Gastrocnemius medialis (tissue), 4 donors: ENCODE results near the gene MYT1. TPM values are rescaled to one million over a fixed set of nuclear protein-coding genes. Genes with fewer than 3 reads are reported as not detected.

Experiments used
- ATAC-seq, 2 donors: fragments of 150-250 bp; one replicate each; pipeline ENCODE4 v1.9.1; 2016
- DNase-seq, 2 donors: peaks; one replicate each; pipeline ENCODE4 v3.0.0-alpha.2; 2019
- H3K27ac ChIP-seq, 4 donors: fragments of 200-600 bp; sonication (generic); 1 replicate in 1 of 4; 2 replicates in 3 of 4; pipeline ENCODE4 v1.5.1; 2016 to 2018; ENCODE audit warnings: mild to moderate bottlenecking in 2 of 4, moderate library complexity in 1 of 4
- H3K27me3 ChIP-seq, 3 donors: fragments of 200-600 bp; sonication (generic) in 2 of 3; 1 replicate in 1 of 3; 2 replicates in 2 of 3; pipeline versions ENCODE4 v1.5.1 to v1.6.0; 2016 to 2019; ENCODE audit warnings: mild to moderate bottlenecking in 1 of 3, moderate library complexity in 1 of 3
- H3K36me3 ChIP-seq, 2 donors: fragments of 200-600 bp; sonication (generic) in 1 of 2; one replicate each; pipeline ENCODE4 v1.5.1; 2017 to 2018
- H3K4me1 ChIP-seq, 2 donors: fragments of 200-600 bp; sonication (generic) in 1 of 2; one replicate each; pipeline ENCODE4 v1.5.1; 2016 to 2017; ENCODE audit warnings: mild to moderate bottlenecking in 2 of 2
- H3K4me3 ChIP-seq, 4 donors: fragments of 200-600 bp; sonication (generic) in 3 of 4; 1 replicate in 1 of 4; 2 replicates in 3 of 4; pipeline ENCODE4 v1.5.1; 2016 to 2019; ENCODE audit warnings: mild to moderate bottlenecking in 2 of 4
- H3K9me3 ChIP-seq, 3 donors: fragments of 200-600 bp; sonication (generic) in 2 of 3; 1 replicate in 1 of 3; 2 replicates in 2 of 3; pipeline ENCODE4 v1.5.1; 2016 to 2019
- CTCF ChIP-seq, 5 experiments: fragments of 450-650 bp in 3 of 5; fragments of 200-600 bp in 2 of 5; sonication (generic) in 2 of 5; IDR thresholded peaks in 4 of 5; conservative IDR thresholded peaks in 1 of 5; 1 replicate in 4 of 5; 2 replicates in 1 of 5; pipeline ENCODE4 v1.5.1; 2016 to 2019; ENCODE audit warnings: antibody characterized with exemption in 5 of 5, mild to moderate bottlenecking in 3 of 5, moderate library complexity in 3 of 5
- POLR2A ChIP-seq, 2 donors: fragments of 450-650 bp; IDR thresholded peaks; one replicate each; pipeline ENCODE4 v1.6.1; 2017; ENCODE audit warnings: antibody characterized with exemption in 2 of 2, mild to moderate bottlenecking in 2 of 2, moderate library complexity in 2 of 2
- in situ Hi-C, 4 donors: fragments of 200-750 bp; cut with MboI; loops; one replicate each; pipeline versions ENCODE4 v1.15.0 to v1.8.0; 2017; ENCODE audit warnings: low sequenced_read_pairs in 4 of 4
- intact Hi-C: fragments of 100-400 bp; cut with DNase I; formaldehyde crosslinking; loops from one replicate; pipeline ENCODE4 v1.15.1; 2023; ENCODE audit warnings: low total_unique reads
- total RNA-seq, 4 donors: library from RNA; depleted of rRNA; stranded (reverse); fragments of >200 nt; gene quantifications; one replicate each; pipeline versions ENCODE4 v1.1.0 to v1.2.3, GENCODE V29; 2016

The MYT1 gene
- total RNA-seq, 4 donors from 2014 or later: not detected

DNA sequence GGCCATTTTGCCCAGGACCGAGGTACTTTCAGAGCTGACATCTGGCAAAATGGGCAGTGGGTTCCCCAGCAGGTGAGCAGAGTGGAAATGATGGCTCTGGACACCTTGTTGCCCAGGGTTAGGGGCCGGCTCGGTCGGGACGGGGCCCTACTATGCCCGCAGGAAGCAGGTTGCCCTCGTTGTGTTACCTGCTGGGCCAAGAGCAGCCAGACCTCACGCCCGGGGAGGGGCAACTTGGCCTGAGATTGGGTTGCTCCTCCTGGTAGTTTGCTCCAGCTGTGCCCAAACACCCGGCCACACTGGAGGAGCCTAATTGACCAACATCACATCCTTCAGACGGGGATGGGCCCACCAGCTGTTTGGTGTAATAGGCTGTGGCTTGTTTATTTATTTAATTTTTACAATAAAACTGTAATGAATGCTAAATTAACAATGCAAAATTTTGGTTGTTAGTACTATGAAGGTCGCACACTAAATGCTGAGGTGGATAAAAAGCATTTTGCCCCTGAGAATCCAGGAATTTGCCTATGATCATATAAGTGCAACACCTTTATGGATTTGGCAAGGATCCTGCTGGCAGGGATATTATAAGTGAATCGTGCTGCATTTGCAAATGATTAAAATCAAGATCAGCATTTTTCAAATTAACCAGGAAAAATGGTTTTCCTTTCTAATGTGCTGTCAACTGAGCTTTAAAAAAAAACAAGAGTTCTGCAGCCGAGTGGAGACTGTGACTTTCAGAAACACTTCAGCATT, 64.7 kb downstream of the MYT1 start:
- in situ Hi-C loops (no loop called here), intact Hi-C loops (no loop called here)
- TF ChIP-seq POLR2A (IDR thresholded peaks at IDR 0.05): no peak
- TF ChIP-seq CTCF (IDR thresholded peaks at IDR 0.05 in 4 of 5, conservative IDR thresholded peaks at IDR 0.05 in 1 of 5): no peak
- Histone ChIP-seq H3K36me3 (no peaks in the 10 kb centered on the region), H3K4me1 (peaks cover 5 to 14% of the 10 kb centered on the region in 2 donors), H3K27ac (no peak overlapping the region), H3K27me3 (no peaks in the 10 kb centered on the region), H3K9me3 (no peaks in the 10 kb centered on the region), H3K4me3 (no peak overlapping the region)
- ATAC-seq (no peak), DNase-seq (no peak)

DNA sequence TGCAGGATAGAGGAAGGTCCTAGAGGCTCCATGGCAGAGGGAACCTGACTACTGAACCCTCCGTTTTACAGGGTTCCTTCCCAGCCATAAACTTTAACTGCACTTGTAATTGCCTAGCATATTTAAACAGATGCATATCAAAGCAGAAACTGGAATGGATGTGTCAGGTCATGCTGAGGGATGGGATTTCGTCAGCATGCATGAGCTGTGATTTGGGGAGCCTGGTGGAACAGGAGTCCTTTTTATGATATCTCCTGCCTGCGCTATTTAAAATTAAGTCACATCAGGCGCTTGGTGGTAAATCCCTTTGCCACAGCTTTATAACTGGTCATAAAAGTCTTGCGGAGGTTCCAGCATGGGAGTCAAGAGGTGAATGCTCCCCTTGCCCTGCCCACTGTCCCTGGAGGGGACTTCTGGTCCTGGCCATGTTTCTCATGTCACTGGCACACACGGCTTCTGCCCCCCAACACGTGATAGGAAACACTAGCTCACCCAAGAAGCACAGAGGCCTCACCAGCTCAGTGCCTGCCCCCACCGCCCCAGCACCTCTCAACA, 65.3 kb downstream of the MYT1 start:
- intact Hi-C loops (no loop called here), in situ Hi-C loops (no loop called here)

DNA sequence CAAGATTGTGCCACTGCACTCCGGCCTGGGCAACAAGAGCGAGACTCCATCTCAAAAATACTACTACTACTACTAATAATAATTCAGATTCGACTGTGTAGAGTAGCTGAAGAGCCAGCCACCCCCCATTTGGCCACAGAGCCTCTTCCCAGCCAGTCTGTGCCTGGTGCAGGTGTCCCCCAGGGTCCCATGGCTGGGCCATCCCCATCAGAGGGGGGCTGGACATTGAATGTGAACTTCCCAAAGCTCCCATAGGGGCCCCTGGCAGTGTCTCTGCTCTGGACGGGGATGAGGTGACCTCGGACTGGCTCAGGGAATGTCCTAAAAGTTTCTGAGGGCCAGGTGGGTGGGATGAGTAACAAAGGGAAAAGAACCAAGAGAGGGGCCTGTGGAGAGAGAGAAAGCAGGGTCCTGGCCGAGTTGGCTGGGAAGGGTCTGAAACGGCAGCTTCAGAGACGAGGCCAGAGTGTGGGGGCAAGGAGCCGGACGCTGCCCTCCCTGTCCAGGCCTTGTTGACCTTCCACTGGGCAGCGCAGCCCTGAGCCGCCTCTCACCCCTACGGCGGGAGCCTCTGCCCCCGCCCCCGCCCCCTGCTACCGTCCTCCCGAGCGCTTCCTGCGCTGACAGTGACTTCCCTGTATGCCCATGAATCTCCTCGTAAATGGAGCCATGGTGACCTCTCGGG, 66.4 kb downstream of the MYT1 start:
- DNase-seq (no peak), ATAC-seq (no peak)
- intact Hi-C loops: no loop called here
- H3K4me3 ChIP-seq: no peak overlapping the region
- peaks cover 3 to 16% of the 10 kb centered on the region in 2 donors for H3K4me1 ChIP-seq
- H3K9me3 ChIP-seq: no peaks in the 10 kb centered on the region
- in situ Hi-C loops: no loop called here
- H3K27me3 ChIP-seq: no peaks in the 10 kb centered on the region
- H3K27ac ChIP-seq: no peak overlapping the region
- no peak for TF ChIP-seq POLR2A (IDR thresholded peaks at IDR 0.05)
- TF ChIP-seq CTCF (IDR thresholded peaks at IDR 0.05 in 4 of 5, conservative IDR thresholded peaks at IDR 0.05 in 1 of 5): no peak
- no peaks in the 10 kb centered on the region for H3K36me3 ChIP-seq

More for the DNA sequence above, 65.3 kb downstream of the MYT1 start:
- Histone ChIP-seq H3K27me3 (no peaks in the 10 kb centered on the region), H3K4me3 (no peak overlapping the region), H3K36me3 (no peaks in the 10 kb centered on the region), H3K4me1 (peaks cover 3 to 16% of the 10 kb centered on the region in 2 donors), H3K9me3 (no peaks in the 10 kb centered on the region), H3K27ac (no peak overlapping the region)
- TF ChIP-seq POLR2A (IDR thresholded peaks at IDR 0.05) (no peak), CTCF (IDR thresholded peaks at IDR 0.05 in 4 of 5, conservative IDR thresholded peaks at IDR 0.05 in 1 of 5) (no peak)
- DNase-seq: no peak
- no peak for ATAC-seq

GRCh38 chr20:64231621-64232550, 67.6 kb downstream of the MYT1 start:
- no peak overlapping the region for H3K4me3 ChIP-seq
- TF ChIP-seq POLR2A (IDR thresholded peaks at IDR 0.05): no peak
- TF ChIP-seq CTCF (IDR thresholded peaks at IDR 0.05 in 4 of 5, conservative IDR thresholded peaks at IDR 0.05 in 1 of 5): no peak
- intact Hi-C loops (no loop called here), in situ Hi-C loops (no loop called here)
- ATAC-seq (no peak), DNase-seq (no peak)
- peaks cover 3 to 16% of the 10 kb centered on the region in 2 donors for H3K4me1 ChIP-seq
- no peaks in the 10 kb centered on the region for H3K9me3 ChIP-seq
- H3K36me3 ChIP-seq: no peaks in the 10 kb centered on the region
- no peaks in the 10 kb centered on the region for H3K27me3 ChIP-seq
- H3K27ac ChIP-seq: no peak overlapping the region
